Right renal cortex interstitium (tissue), 3 donors: ENCODE results near the gene MEGF11. TPM values are rescaled to one million over a fixed set of nuclear protein-coding genes. Genes with fewer than 3 reads are reported as not detected.
A peak's percentile ranks its signal among the peaks of the same experiment; 100 is the strongest.

ENCODE experiments used
- DNase-seq, 3 donors: peaks; one replicate each; pipeline ENCODE4 v3.0.0-alpha.2; 2013; ENCODE audit warnings: low read depth in 3 of 3, low spot score in 2 of 3
- polyA plus RNA-seq, 3 donors: library from polyadenylated mRNA; unstranded; fragments of 120-200 nt; gene quantifications; one replicate each; pipeline ENCODE4 v1.2.1, GENCODE V29; 2013; ENCODE audit not compliant: insufficient read length in 3 of 3

The MEGF11 gene
- polyA plus RNA-seq, 3 donors: 1.8 to 2.1 (median 2.1) TPM

GRCh38 chr15:66099950-66100671, 153.4 kb downstream of the MEGF11 start:
- DNase-seq: no peak

DNA sequence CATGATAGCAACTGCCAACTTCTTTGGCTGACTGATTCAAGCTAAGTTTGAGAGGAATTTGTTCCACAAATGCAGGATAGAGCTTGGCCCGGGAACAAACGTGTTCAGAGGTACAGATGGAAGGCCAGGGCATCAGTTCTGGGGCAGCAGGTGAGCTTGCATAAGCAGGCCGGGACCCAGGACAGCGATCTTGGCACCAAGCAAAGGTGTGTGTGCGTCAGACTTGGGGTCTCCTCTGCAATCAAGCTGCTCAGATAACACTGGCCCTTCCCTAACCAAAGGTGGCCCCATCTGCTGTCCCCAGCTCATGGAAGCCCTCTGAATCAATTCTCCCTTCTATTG, 155.6 kb downstream of the MEGF11 start:
- no peak for DNase-seq

DNA sequence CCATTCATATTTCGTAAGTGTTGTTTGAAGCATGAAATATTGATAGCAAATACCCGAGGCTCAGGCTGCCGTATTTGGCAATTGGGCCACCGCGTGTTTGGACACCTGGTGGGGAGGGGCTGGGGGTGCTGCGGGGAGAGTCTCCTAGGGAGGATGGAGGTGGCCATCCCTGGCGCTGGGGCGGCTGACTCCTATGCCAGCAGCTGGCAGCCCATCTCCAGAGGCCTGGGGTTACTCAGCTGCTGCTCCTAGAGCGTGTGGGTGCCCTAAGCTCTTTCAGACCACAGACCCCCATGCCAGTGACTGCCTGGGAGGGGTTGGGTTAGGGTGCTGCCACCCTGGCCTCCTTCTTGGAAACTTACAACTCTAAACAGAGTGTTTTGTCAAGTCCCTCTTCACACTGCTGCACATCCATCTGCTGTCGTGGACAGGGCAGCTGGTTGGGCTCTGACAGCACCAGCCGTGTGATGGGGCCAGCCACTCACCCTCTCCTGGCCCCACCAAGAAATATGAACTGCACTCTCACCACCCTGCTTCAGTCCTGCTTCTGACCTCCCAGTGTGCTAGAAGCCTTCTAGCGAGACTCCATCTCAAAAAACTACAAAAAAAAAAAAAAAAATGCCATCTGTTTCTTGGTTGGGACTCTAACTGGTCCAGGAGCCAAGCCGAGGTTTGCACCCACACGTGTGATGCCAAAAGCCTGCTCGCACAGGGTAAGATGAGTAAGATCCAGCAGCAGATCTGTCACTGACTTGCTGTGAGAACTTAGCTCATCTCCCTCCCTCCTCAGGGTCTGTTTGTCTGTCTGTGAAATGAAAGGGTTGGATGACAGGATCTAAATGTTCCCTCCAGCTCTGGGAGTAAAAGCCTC, 156.2 kb downstream of the MEGF11 start:
- no peak for DNase-seq

GRCh38 chr15:66096688-66097058, 156.9 kb downstream of the MEGF11 start:
- DNase-seq: no peak

DNA sequence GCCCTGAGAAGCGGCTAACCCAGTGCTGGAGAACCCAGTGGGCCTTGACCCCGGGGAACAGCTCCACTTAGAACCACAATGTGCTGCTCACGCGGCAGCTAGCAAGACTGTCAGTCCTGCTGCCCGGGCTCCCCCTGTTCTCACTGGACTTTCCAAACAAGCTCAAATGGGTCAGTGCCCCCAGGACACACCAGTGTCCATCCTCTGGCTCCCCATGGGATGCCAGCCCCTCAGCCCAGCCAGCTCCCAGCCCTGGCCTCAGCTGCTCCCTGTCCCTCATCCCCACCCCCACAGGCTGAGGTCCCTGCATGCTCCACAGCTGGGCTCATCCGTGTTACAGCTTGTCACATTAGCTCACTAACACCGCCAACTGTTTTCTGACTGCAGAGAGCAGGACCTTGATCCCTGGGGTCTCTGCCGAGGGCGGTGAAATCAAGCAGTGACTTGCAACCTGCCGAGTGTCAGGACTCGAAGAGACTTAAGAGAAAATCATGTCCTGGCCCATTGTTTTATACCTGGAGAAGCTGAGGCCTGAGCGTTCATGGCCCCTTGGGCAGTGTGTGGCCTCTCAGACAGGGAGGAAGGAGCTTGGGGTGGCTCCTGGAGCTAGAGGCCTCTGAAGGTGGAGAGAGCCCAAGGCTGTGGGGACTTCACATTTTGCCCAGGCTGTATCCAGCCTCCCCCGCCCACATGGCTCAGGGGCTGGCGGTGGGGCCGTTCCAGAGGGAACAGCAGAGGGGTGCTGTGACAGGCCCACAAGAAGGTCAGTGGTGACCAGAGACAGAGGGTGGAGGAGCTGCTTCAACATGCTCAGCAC, 157.5 kb downstream of the MEGF11 start:
- no peak for DNase-seq

GRCh38 chr15:66094331-66094730, 159.2 kb downstream of the MEGF11 start:
- no peak for DNase-seq

DNA sequence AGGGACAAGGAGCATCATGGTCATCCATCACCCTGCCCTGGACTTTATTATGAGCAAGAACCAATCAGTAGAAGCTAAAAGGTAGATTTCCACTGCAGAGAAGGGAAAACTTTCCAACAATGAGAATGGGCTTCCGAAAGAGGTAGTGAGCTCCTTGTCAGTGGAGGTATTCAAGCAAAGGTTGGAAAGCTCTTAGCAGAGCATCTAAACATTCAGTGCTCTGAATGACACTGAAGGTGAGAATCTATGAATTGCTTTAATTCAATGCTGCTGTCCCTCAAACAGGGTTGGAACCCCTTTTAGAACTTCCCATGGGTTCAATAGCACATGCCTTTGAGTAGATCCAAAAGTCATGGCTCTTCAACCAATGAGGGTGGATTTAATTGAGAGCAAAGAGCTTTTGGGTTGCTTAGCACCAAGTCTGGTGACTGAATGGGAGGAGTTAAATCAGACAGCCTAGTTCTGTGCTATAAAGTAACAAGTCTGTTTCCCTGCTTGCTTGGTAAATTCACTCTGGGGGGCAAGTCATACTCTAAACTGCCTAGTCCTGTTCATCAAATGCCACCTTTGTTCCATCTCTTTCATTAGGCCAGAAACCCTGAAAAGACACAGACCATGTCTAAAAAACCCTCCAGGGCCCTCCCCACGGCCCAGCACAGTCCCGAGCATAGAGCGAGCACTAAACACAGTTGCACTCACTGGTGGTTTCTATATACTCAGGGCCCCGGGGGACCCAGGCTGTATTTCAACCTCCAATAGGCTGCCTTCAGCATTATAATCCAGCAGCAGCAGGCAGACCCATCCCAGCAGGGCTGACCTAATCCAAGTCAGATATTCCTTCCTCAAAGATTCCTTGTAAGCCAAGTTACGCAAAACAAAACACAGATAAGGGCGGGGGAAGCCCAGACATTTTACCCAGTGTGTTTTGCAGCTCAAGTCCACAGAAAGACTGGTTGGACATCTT, 161.2 kb downstream of the MEGF11 start:
- no peak for DNase-seq

GRCh38 chr15:66089509-66089908, 164.0 kb downstream of the MEGF11 start:
- no peak for DNase-seq

- DNase-seq: no peak
These were observed 164.5 kb downstream of the MEGF11 start for GRCh38 chr15:66089049-66089448.

- DNase-seq: no peak
These were observed 168.4 kb downstream of the MEGF11 start for GRCh38 chr15:66085128-66085527.

DNA sequence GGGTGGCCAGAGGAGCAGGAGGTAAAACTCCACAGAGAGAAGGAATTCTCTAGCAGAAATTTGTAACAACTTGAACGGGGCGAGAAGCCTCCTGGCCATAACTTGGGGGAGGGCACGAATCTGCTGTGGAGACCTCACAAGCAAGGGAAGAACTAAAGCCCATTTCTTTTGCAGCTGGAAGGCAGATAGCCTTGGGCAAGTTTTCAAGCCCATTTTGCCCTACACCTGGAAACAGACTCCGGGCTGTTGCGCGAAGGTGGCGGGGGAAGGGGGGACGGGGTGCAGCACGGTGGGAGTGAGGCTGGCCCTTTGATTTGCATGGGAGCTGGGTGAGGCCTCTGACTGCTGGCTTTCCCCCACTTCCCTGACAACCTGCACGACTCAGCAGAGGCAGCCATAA, 168.8 kb downstream of the MEGF11 start:
- no peak for DNase-seq

GRCh38 chr15:66080717-66081398, 172.7 kb downstream of the MEGF11 start:
- DNase-seq: peak in 2 of 3 donors; percentile 19 to 33

DNA sequence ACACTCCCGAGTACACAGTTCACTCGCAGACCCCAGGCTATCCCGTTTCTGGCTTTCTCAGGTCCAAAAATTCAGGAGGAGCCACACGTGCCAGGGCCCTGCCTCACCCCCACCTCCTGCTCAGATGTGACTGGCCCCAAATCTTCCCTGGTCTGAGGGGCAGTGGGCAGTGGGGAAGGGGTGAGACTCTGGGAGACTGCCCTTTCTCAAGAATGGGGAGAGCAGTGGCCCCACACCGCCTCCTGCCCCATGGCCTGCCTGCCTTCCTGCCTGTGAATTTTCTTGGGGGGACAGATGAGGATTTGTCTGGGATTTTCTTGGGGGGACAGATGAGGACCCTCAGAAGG, 174.6 kb downstream of the MEGF11 start:
- no peak for DNase-seq

- DNase-seq: no peak
These were observed 175.2 kb downstream of the MEGF11 start for GRCh38 chr15:66078196-66078928.

DNA sequence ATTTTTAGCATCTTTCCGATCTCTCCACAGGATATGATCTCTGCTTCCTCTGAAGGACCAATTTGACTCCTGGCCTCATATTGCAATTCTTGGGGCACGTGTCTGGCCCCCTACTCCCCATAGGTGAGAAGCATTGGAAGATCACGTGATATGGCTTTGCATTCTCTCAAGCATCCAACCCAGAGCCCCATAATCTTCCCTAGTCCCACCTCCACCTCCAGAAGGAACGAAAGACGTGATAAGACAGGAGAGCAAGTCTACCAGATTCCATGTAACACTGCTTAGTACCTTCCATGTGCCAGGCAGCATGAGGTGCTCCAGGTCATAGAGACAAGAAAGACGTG, 176.3 kb downstream of the MEGF11 start:
- no peak for DNase-seq

DNA sequence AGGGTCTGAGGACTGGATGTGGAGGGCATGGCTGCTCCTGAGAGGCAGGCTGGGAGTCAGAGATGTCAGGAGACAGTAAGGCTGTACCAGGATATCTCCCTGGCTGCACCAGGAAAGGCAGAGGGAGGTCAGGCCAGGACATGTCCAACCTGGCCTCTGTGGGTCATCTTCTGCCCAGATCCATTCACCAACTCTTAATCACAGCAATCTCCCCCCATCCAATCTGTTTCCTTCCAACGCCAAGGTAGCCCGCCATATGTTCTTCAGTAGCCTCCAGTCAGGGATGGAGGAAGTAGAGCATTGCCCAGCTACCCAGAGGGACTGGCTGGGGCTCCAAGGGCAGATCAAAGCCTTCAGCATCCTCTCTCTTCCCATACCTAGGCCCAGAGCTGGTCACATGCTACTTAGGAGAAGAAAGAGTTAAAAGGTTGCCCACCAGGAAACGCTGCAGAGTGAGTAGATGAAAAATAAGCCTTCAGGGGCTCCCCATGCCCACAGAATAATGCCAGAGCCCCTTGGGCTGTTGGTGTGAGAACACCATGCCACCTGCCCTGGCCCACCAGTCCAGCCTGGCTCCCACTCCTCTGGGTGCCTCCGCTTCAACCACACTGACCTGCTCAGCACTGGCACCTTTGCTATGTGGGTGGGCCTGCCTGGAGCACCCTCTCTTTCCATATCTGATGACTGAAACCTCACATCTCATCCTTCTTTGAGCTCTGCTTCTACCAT, 176.8 kb downstream of the MEGF11 start:
- no peak for DNase-seq

DNA sequence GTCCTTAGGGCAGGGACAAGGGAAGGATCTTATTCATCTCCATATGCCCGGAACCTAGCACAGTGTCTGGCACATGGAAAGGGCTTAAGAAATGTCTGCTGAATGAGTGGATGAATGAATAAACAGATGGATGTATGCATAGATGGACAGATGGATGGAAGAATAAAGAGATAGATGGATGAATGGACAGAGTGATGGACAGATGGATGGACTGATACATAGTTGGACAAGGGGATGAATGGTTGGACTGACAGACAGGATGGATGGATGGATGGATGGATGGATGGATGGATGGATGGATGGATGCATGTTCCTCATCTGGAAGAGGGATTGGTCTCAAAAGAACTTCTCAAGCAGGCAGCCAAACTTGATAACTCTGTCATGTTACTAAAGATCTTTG, 177.6 kb downstream of the MEGF11 start:
- DNase-seq: no peak

GRCh38 chr15:66072616-66073361, 180.8 kb downstream of the MEGF11 start:
- DNase-seq: no peak
